Measurements from ENCODE around the gene DEFB110.

GRCh38 chr6:50030350-50030749 lies 8.6 kb upstream of the DEFB110 start:
- TF ChIP-seq CTCF (IDR thresholded peaks at IDR 0.05) (no peak), POLR2A (IDR thresholded peaks at IDR 0.05) (no peak)
